Activated naive CD4-positive, alpha-beta T cell treated with anti-CD3 and anti-CD28 coated beads, Interleukin-2, amount 50 U/mL, for 24 hours (primary cell): Measurements from ENCODE around the gene RAP2A.

ENCODE experiments used
- H3K27ac Mint-ChIP-seq: one replicate; pipeline ENCODE4 v1.8.0; 2021; ENCODE audit warnings: mild to moderate bottlenecking, mixed read lengths
- H3K27me3 Mint-ChIP-seq: one replicate; pipeline ENCODE4 v1.8.0; 2021; ENCODE audit warnings: mixed read lengths
- H3K36me3 Mint-ChIP-seq: one replicate; pipeline ENCODE4 v1.8.0; 2021; ENCODE audit warnings: mixed read lengths
- H3K4me1 Mint-ChIP-seq: one replicate; pipeline ENCODE4 v1.8.0; 2021; ENCODE audit warnings: mixed read lengths
- H3K4me3 Mint-ChIP-seq: one replicate; pipeline ENCODE4 v1.8.0; 2021; ENCODE audit warnings: mild to moderate bottlenecking, mixed read lengths
- H3K9me3 Mint-ChIP-seq: one replicate; pipeline ENCODE4 v1.8.0; 2021; ENCODE audit warnings: mixed read lengths

RAP2A gene

DNA sequence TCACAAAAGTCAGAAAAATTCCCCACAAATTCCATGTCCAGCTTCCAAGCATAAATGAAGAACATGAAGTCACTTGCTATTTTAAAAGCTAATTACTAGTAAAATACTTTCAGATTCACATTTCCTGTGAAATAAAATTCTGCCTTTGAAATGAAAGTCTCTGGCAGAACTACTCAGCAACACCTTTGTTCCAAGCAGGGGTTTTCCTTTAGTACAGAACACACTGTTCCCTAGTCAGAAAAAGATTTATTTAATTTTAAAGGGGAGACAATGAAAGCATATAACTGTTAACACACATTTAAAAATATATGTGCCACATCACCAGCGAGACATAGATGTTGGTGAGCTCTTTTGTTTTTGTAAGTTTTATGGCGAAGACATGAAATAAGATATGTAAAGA lies 26.4 kb upstream of the RAP2A start:
- Mint-ChIP-seq H3K27me3 (peaks cover 12% of the 10 kb centered on the region), H3K36me3 (no peaks in the 10 kb centered on the region), H3K27ac (no peak overlapping the region), H3K4me3 (no peak overlapping the region), H3K9me3 (peaks cover 9% of the 10 kb centered on the region), H3K4me1 (no peaks in the 10 kb centered on the region)

DNA sequence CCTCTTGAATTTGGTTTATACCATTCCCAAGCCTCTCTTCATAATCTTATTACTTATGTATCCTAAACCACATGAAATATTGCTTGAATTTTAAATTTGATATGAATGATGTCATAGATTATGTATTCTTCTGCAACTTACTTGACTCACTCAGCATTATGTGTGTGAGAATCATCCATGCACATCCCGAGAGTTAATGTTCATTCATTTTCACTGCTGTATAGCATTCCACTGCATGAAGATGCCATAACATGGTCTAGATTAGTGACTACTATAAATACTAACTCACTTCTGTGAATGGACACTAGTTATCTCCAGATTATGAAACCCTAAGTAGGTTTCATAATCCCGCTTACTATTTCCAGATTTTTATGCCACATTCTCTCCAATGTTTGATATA lies 25.0 kb upstream of the RAP2A start:
- no peaks in the 10 kb centered on the region for H3K4me1 Mint-ChIP-seq
- H3K36me3 Mint-ChIP-seq: no peaks in the 10 kb centered on the region
- H3K9me3 Mint-ChIP-seq: peaks cover 9% of the 10 kb centered on the region
- H3K4me3 Mint-ChIP-seq: no peak overlapping the region
- peaks cover 14% of the 10 kb centered on the region for H3K27me3 Mint-ChIP-seq
- H3K27ac Mint-ChIP-seq: no peak overlapping the region

DNA sequence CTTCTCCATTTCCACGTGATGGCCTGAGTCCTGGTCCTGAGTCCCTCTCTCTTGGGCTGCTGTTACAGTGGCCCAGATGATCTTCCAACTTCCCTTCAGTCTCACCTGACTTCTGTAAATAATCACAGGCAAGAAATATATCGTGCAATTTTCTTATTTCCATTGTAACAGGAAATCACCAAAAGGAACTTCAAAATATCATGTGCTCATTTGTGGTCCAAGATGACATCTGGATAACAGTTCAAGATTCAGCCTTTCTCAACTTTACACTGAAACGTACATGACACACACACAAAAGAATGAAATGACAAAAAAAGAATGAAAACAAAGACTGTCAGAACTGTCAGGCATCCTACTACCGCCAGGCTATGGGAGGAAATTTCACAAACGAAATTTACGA lies 22.0 kb upstream of the RAP2A start:
- H3K4me1 Mint-ChIP-seq: no peaks in the 10 kb centered on the region
- no peaks in the 10 kb centered on the region for H3K9me3 Mint-ChIP-seq
- H3K27ac Mint-ChIP-seq: no peak overlapping the region
- H3K36me3 Mint-ChIP-seq: no peaks in the 10 kb centered on the region
- H3K4me3 Mint-ChIP-seq: no peak overlapping the region
- peaks cover 11% of the 10 kb centered on the region for H3K27me3 Mint-ChIP-seq

DNA sequence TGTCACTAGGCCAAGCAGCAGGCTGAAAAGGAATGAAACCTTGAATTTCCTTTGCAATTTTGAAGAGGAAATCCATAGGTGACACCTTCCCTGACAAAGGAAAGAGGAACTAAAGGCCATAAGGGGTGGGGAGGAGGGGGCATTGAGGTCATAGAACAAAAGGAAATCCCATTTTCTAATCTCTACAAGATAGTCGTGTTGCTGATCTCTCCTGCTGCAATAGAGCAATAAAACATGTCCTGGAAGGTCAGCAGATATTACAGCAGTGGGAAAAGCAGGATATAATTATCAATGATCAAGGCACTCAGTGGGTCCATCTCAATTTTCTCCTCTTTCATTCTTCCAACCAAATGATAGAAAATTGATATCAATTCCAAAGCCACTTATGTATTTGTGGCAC lies 20.3 kb upstream of the RAP2A start:
- Mint-ChIP-seq H3K4me1 (no peaks in the 10 kb centered on the region), H3K4me3 (no peak overlapping the region), H3K36me3 (no peaks in the 10 kb centered on the region), H3K27me3 (peaks cover 7% of the 10 kb centered on the region), H3K9me3 (no peaks in the 10 kb centered on the region), H3K27ac (no peak overlapping the region)

DNA sequence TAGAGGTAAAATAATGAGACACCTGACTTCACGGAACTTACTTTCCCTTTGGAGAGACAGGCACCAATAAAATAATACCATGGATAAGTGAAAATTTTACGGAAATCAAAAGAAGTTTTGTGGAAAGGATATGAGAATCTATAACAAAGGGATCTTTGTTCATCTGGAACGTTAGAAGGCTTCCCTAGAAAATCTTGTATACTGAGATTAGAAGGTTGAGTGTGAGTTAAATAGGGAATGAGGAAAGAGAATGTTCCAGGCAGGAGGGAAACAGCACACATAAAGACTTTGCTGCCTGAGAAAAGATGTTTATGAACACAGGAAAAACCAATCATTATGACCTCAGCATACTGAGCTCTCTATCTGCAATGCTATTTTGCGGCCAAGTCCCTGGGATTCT lies 19.6 kb upstream of the RAP2A start:
- H3K9me3 Mint-ChIP-seq: no peaks in the 10 kb centered on the region
- no peak overlapping the region for H3K27ac Mint-ChIP-seq
- peaks cover 2% of the 10 kb centered on the region for H3K27me3 Mint-ChIP-seq
- H3K4me3 Mint-ChIP-seq: no peak overlapping the region
- no peaks in the 10 kb centered on the region for H3K36me3 Mint-ChIP-seq
- H3K4me1 Mint-ChIP-seq: no peaks in the 10 kb centered on the region

- H3K4me3 Mint-ChIP-seq: no peak overlapping the region
- H3K4me1 Mint-ChIP-seq: no peaks in the 10 kb centered on the region
Observed at GRCh38 chr13:97417698-97418097, 16.3 kb upstream of the RAP2A start.

DNA sequence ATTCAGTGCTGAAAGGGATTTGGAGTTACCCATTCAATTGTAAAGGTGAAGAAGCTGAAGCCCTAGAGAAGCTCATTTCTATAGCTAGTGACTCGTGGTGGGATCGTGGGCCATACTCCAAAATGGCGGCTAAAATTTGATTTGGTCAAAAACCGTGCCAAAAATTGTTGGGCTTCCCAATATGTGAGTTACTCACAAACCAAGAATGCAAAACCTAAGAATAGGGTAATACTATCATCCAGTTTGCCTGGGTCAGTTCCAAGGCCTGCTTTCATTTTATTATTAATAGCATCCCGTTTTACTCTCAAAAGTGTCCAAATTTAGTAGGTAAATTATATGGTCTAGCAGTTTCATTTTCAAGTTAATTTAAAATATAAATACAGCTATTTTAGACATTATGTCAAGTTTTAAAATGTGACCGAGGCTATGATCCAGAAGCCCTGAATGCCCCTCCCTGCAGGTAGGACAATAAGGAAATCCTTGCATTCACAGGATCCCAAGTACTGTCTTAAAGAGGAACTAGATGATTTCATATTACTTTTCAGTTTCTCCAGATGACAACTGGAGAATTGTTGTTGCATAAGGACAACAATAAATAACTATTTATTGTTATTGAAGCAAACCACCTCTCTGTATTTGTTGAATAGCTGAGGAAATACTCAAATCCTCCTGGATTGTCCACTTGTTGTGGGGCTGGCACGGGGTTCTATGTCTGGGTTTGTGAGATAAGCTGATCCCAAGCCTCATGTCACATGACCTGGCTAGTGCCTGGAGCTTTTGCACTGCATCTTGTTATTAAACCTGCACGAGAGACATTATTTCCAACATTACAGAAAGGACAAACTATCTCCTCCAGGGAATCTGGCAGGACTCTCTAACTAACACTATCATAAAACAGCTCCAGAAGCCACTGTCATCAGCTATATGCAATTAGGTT lies 11.6 kb upstream of the RAP2A start:
- no peaks in the 10 kb centered on the region for H3K4me1 Mint-ChIP-seq
- peaks cover 7% of the 10 kb centered on the region for H3K27me3 Mint-ChIP-seq
- H3K36me3 Mint-ChIP-seq: no peaks in the 10 kb centered on the region
- H3K27ac Mint-ChIP-seq: no peak overlapping the region
- no peak overlapping the region for H3K4me3 Mint-ChIP-seq
- no peaks in the 10 kb centered on the region for H3K9me3 Mint-ChIP-seq

More at GRCh38 chr13:97417698-97418097, 16.3 kb upstream of the RAP2A start:
- H3K27me3 Mint-ChIP-seq: peaks cover 2% of the 10 kb centered on the region
- no peaks in the 10 kb centered on the region for H3K36me3 Mint-ChIP-seq
- H3K9me3 Mint-ChIP-seq: no peaks in the 10 kb centered on the region
- no peak overlapping the region for H3K27ac Mint-ChIP-seq

GRCh38 chr13:97423300-97424045 lies 10.5 kb upstream of the RAP2A start:
- H3K9me3 Mint-ChIP-seq: no peaks in the 10 kb centered on the region
- H3K36me3 Mint-ChIP-seq: no peaks in the 10 kb centered on the region
- H3K4me3 Mint-ChIP-seq: no peak overlapping the region
- no peaks in the 10 kb centered on the region for H3K4me1 Mint-ChIP-seq
- no peak overlapping the region for H3K27ac Mint-ChIP-seq
- H3K27me3 Mint-ChIP-seq: peaks cover 7% of the 10 kb centered on the region

GRCh38 chr13:97425590-97425989 lies 8.4 kb upstream of the RAP2A start:
- Mint-ChIP-seq H3K36me3 (no peaks in the 10 kb centered on the region), H3K9me3 (no peaks in the 10 kb centered on the region), H3K27ac (no peak overlapping the region), H3K27me3 (peaks cover 8% of the 10 kb centered on the region), H3K4me1 (no peaks in the 10 kb centered on the region), H3K4me3 (no peak overlapping the region)

DNA sequence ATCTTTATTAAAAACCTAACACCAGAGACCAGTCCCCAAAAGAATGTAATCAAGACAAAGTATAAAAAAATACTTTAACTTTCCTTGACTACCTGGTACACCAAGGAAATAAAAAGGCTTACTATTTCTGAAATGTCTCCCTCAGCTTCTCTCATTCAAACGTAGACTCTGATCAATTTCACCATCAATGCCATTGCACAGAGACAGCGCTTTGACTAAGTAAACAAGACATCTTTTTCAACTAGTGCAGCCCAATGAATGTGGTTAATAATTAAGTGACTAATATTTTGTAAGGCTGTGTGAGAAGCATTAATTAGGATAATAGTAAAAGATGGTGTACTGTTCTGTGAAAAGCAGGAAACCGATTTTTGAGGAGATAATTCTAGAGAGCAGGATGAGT lies 7.3 kb upstream of the RAP2A start:
- no peaks in the 10 kb centered on the region for H3K9me3 Mint-ChIP-seq
- H3K27me3 Mint-ChIP-seq: peaks cover 8% of the 10 kb centered on the region
- no peaks in the 10 kb centered on the region for H3K36me3 Mint-ChIP-seq
- H3K4me1 Mint-ChIP-seq: peaks cover under 1% of the 10 kb centered on the region
- no peak overlapping the region for H3K27ac Mint-ChIP-seq
- H3K4me3 Mint-ChIP-seq: no peak overlapping the region

DNA sequence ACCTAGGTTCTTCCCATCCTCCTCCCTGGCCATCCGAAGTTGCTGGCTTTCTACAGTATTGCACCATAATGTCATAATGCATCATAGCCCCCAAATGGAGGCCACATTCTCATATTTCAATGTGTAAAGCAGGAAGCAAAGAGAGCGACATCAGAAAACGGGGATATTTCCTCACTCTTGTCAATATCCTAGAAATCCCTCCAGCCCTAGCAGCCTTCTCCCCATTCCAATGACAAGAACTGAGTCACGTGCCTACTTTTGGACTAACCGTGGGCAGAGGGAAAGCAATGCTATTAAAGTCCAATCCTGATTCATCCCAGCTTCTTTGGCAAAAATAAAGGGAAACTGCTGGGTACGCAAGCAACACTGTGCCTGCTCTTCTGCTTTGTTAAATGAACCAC lies 4.3 kb upstream of the RAP2A start:
- peaks cover 4% of the 10 kb centered on the region for H3K27me3 Mint-ChIP-seq
- no peaks in the 10 kb centered on the region for H3K9me3 Mint-ChIP-seq
- H3K4me3 Mint-ChIP-seq: no peak overlapping the region
- peaks cover 8% of the 10 kb centered on the region for H3K4me1 Mint-ChIP-seq
- no peak overlapping the region for H3K27ac Mint-ChIP-seq
- H3K36me3 Mint-ChIP-seq: no peaks in the 10 kb centered on the region

- Mint-ChIP-seq H3K4me1 (peaks cover 14% of the 10 kb centered on the region), H3K27ac (no peak overlapping the region), H3K27me3 (peaks cover 4% of the 10 kb centered on the region), H3K36me3 (no peaks in the 10 kb centered on the region), H3K4me3 (no peak overlapping the region), H3K9me3 (no peaks in the 10 kb centered on the region)
Observed at GRCh38 chr13:97430296-97430695, 3.7 kb upstream of the RAP2A start.

GRCh38 chr13:97431171-97431764 lies 2.7 kb upstream of the RAP2A start:
- Mint-ChIP-seq H3K27ac (no peak overlapping the region), H3K27me3 (peaks cover 1% of the 10 kb centered on the region), H3K4me3 (peak overlapping the region; percentile 34), H3K9me3 (no peaks in the 10 kb centered on the region), H3K4me1 (peaks cover 21% of the 10 kb centered on the region), H3K36me3 (no peaks in the 10 kb centered on the region)

DNA sequence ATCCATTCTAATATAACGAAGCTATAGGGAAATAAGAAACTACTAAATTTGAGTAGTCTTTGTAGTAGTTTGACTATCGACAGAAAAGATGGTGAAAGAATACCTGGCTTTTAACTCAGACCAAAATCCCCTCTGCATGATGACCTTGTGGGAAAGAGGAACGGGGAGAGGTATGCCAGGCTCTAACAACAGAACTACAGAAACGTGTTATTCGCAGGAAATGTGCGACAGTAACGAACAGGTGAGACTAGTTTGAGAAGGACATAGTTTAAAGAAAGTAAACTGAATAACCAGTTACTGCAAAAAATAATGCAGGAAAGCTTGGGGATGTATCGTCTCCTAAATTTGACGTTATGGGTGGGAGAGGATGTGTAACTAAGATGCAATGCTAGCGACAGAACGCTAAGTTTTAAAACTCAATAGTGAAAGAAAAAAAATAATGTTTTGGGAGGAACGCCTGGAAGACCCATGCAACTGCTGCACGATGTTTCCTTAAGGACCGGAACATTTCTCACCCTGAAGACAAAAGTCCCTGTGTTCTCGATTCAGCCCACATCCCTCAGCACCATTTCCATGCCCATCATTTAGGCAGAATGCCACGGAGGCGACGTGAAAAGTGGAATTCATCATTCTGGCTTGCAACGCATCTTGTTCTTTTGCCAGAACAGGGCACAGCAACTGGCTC lies 1.6 kb upstream of the RAP2A start:
- peak overlapping the region; percentile 98 for H3K27ac Mint-ChIP-seq
- peaks cover 1% of the 10 kb centered on the region for H3K27me3 Mint-ChIP-seq

DNA sequence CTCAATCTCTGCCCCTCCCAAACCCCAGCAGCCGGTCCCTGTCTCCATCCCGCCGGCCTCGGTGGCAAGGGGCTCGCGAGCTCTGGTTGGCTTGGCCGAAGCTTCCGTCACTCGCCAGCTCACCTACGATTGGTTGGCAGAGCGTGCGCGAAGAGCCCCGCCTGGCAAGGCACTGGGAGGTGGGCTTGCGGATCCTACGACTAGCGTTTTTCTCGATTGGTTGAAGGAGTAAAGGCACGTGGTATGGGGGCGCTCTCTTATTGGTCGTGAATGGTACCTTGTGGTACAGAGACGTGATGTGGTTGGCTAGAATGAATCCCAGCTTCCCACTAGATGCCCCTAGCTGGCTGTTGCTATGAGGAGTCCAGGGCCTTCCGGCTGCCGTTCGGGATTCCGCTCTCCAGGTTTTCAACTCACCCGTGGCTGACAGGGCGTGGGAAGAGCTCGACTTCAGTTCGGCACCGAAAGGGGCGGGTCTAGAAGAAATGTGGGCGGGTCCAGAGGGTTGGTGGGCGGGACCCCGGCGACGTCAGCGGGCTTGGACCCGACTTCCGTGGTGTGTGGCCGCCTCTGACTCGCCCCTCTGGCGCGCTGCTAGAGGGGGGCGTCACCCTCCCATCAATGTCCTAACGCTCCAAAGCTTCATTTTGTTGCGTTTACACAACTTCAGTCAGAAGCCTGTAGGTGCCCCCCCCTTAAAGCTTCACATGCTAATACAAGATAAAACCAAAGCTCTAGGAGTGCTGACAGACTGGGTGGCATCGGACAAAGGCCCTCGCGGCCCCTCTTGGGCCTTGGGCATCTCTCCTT lies 847 bp upstream of the RAP2A start:
- H3K4me3 Mint-ChIP-seq: peak overlapping the region; percentile 94
- no peaks in the 10 kb centered on the region for H3K9me3 Mint-ChIP-seq
- peak overlapping the region; percentile 98 for H3K27ac Mint-ChIP-seq
- H3K36me3 Mint-ChIP-seq: no peaks in the 10 kb centered on the region
- peaks cover 27% of the 10 kb centered on the region for H3K4me1 Mint-ChIP-seq
- H3K27me3 Mint-ChIP-seq: peaks cover 1% of the 10 kb centered on the region

More for the DNA sequence above, 1.6 kb upstream of the RAP2A start:
- no peaks in the 10 kb centered on the region for H3K36me3 Mint-ChIP-seq
- H3K4me1 Mint-ChIP-seq: peaks cover 27% of the 10 kb centered on the region
- H3K9me3 Mint-ChIP-seq: no peaks in the 10 kb centered on the region
- peak overlapping the region; percentile 94 for H3K4me3 Mint-ChIP-seq
